DMS53 treated with DMSO at 0.1 percent for 48 hours (cell line): ENCODE measurements around the gene ARHGAP9.

Experiments
- DNase-seq: peaks from one replicate; lab custom pipeline; 2025; ENCODE audit not compliant: unreplicated experiment; lab: John Stamatoyannopoulos, UW

ARHGAP9 gene

DNA sequence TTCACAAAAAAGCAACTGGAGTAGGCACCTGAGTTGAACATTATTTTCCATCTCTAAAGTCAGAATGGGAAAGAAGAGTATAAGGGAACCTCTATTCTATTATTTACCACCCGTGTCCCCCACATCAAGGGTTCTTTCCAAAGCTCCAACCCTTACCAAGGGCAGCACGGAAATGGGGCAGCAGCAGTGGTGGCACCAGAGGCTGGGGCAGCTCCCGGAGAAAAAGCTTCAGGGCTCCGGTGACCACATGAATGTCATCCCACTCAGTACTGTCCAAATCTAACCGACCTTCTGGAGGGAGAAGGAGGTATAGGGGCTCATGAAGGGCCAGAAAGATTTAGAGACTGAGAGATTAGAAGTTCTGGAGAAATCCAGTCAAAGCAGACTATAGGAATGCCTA is 5.8 kb downstream of the ARHGAP9 start:
- DNase-seq, result no peak

DNA sequence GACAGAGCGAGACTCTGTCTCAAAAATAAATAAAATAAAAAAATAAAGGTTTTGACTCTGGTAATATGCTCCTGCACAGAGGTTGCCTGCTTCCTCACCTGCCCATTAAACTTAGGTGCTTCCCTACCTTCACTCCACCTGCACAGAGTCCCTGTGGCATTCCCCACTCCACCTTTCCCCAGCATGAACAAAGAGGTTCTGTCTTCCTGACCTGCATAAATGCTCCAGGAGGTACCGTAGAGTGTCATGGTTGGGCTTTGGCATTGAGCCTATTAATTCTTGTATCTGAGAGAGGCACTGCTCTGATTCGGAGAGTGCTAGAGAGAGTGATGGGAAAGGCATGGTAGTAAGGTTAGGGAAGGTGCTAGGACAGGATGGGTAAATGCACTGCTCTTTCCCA is 6.3 kb downstream of the ARHGAP9 start:
- no peak for DNase-seq

DNA sequence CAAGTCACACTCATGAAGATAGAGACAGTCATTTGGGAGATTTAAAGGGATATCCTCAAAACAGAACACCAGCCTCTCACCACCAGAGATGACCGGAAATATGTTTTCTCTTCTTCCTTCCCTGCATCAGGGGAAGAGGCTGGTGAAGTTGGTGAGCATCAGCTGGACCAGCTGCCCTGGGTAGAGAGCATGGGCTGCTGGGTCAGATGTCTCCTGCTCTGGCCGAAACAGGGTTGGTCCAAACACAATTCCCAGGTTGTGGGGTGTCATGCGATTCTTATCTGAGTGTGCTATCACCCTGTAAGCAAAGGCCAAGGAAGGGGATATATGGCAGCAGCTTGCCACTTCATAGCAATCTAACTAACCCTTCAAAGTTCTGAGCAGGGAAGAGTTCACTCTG is 7.3 kb downstream of the ARHGAP9 start:
- DNase-seq, result no peak

DNA sequence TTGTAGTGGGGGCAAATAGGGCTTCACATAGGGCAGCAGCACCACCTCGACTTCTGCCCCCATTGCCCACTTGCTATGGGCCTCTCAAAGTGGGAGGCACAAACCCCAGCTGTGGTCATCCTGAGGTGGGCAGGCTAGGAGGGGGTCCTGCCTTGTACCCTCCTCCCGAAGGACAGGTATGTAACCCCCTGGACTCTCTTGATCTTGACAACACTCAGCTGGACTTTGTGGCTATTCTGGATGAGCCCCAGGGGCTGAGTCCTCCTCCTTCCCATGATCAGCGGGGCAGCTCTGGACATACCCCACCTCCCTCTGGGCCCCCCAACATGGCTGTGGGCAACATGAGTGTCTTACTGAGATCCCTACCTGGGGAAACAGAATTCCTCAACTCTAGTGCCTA is 8.0 kb downstream of the ARHGAP9 start:
- no peak for DNase-seq

DNA sequence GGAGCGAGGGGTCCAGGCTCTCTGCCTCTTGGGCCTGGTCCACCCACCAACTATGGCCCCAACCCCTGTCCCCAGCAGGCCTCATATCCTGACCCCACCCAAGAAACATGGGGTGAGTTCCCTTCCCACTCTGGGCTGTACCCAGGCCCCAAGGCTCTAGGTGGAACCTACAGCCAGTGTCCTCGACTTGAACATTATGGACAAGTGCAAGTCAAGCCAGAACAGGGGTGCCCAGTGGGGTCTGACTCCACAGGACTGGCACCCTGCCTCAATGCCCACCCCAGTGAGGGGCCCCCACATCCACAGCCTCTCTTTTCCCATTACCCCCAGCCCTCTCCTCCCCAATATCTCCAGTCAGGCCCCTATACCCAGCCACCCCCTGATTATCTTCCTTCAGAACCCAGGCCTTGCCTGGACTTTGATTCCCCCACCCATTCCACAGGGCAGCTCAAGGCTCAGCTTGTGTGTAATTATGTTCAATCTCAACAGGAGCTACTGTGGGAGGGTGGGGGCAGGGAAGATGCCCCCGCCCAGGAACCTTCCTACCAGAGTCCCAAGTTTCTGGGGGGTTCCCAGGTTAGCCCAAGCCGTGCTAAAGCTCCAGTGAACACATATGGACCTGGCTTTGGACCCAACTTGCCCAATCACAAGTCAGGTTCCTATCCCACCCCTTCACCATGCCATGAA is 8.6 kb downstream of the ARHGAP9 start:
- no peak for DNase-seq

DNA sequence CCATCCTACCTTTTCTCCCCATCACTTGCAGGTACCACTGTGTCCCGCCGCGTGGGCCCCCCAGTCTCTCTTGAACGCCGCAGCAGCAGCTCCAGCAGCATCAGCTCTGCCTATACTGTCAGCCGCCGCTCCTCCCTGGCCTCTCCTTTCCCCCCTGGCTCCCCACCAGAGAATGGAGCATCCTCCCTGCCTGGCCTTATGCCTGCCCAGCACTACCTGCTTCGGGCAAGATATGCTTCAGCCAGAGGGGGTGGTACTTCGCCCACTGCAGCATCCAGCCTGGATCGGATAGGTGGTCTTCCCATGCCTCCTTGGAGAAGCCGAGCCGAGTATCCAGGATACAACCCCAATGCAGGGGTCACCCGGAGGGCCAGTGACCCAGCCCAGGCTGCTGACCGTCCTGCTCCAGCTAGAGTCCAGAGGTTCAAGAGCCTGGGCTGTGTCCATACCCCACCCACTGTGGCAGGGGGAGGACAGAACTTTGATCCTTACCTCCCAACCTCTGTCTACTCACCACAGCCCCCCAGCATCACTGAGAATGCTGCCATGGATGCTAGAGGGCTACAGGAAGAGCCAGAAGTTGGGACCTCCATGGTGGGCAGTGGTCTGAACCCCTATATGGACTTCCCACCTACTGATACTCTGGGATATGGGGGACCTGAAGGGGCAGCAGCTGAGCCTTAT is 9.2 kb downstream of the ARHGAP9 start:
- DNase-seq, result no peak

DNA sequence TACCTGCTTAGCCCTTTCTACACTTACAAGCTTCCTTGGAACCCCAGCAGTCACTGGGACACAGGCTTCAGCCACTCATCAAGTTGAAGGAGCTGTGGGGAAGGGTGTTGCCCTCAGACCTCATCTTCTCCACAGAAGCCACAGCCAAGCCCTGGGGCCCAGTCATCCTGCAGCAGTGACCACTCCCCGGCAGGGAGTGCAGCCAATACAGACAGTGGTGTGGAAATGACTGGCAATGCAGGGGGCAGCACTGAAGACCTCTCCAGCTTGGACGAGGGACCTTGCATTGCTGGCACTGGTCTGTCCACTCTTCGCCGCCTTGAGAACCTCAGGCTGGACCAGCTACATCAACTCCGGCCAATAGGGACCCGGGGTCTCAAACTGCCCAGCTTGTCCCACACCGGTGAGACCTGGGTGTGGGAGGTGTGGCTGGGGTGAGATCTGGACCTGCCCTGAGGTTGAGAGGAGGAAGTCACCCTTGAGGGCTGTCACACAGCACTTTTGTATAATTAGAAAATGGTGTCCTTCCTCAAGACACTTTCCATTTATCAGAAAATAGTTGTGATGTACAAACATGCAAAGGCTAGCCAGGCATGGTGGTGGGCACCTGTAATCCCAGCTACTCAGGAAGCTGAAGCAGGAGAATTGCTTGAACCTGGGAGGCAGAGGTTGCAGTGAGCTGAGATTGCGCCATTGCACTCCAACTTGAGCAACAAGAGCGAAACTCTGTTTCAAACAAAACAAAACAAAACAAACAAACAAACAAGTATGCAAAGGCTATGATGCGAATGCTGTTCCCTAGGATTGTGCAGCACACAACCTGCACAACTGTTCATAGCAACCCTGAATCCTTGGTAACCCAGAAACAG is 10.1 kb downstream of the ARHGAP9 start:
- DNase-seq, result no peak

DNA sequence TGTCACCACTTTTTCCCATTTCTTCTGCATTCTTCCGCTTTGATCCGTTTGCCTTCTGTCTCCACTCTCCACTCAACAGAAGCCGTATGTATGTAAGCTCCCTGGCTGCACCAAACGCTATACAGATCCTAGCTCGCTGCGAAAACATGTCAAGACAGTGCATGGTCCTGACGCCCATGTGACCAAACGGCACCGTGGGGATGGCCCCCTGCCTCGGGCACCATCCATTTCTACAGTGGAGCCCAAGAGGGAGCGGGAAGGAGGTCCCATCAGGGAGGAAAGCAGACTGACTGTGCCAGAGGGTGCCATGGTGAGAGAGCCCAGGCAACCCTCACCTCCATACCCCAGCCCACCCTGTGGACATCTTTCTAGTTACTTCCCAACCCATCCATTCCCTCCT is 11.8 kb downstream of the ARHGAP9 start:
- no peak for DNase-seq

DNA sequence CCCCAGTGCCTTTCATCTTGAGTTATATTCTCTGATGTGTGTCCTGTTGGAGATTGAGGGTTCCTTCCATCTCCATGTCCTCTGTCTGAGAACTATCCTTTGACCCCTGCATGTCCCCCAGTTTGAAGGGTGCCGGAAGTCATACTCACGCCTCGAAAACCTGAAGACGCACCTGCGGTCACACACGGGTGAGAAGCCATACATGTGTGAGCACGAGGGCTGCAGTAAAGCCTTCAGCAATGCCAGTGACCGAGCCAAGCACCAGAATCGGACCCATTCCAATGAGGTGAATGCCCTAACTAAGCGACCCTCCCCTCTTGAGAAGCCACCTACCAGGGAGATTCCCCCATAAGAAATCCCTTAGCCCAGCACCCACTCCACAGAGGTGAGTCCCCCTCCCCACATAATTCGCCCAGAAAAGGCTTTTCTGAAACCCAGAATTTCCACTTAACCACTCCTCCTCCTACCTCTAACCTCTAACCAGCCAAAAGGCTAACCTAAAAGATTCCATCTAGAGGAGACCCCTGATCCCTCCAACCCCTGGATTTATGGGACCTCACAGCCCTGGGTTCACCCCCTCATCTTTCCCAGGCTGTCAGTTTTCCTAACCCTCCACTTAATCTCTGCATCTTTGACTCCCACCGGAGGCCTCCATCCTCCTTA is 12.3 kb downstream of the ARHGAP9 start:
- DNase-seq, result no peak

DNA sequence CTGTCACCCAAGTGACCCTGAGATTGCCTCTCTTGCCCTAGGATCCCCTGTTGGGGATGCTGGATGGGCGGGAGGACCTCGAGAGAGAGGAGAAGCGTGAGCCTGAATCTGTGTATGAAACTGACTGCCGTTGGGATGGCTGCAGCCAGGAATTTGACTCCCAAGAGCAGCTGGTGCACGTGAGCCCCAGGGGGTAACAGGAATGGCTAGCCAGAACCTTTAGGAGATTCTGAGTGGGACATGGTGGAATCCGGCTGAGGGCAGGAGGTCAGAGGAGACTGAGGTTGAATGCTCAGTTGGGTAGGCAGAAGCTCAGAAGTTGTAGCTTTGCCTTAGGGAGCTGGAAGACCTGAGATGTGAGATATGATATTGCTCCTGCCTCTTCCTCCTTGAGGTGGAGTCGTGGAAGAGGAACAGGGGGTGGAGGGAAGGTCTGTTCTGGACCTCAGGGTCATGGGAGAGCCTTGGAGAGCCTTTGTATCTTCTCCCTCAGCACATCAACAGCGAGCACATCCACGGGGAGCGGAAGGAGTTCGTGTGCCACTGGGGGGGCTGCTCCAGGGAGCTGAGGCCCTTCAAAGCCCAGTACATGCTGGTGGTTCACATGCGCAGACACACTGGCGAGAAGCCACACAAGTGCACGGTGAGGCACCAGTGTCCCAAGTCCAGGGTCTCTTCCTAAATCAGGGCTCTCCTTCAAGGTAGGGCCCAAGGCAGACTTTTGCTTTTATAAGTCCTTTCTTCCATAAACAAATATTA is 13.7 kb downstream of the ARHGAP9 start:
- DNase-seq, result no peak

DNA sequence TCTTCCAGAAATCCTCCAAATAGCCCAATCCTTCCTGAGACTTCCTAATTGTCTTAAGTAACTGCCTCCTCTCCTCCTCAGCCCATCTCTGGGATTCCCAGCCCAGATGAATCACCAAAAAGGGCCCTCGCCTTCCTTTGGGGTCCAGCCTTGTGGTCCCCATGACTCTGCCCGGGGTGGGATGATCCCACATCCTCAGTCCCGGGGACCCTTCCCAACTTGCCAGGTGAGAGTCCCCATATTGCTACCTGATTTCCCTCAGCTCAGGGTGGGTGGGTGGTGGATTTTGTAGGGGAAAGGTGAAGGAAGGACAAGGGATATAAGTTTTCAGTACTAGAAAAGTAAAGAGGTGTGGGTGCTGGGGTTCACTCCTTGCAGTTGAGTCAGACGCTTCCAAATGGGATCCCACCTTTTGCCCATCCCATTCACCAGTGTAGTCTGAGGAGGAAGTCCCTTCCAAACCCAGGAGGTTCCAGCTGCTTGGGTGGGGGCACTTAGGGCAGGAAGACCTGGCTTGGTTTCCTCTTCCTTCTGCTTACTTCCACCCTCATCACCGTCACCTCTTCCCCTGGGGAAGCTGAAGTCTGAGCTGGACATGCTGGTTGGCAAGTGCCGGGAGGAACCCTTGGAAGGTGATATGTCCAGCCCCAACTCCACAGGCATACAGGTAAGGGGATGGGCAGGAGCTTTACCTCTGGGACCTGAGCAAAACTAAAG is 14.5 kb downstream of the ARHGAP9 start:
- no peak for DNase-seq

DNA sequence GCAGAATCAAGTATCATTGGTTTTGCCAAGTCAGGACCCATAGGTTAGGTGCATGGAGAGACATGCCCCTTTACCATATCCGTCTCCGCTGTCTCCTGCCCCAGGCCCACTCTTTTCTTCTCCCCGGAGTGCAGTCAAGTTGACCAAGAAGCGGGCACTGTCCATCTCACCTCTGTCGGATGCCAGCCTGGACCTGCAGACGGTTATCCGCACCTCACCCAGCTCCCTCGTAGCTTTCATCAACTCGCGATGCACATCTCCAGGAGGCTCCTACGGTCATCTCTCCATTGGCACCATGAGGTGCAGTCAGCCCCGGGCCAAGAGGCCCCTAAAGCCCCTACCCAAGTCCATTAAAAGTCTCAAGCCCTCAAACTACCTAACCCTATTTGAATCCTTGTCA is 15.1 kb downstream of the ARHGAP9 start:
- DNase-seq, result no peak

DNA sequence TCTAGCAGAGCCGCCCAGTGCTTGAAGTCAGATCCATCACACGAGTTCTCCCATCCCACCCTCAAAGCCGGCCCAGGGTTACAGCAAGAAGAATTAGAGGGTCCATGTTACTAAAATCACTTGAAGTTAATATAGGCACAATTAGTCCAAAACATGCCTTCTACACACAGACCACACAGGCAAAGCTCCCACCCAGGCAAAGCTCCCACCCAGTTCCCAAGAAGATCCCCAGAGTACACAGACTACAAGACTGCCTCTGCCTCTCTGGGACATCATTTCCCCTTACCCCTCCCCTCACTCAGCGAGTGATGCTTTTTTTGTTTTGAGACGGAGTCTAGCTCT is 16.8 kb downstream of the ARHGAP9 start:
- DNase-seq, result no peak

DNA sequence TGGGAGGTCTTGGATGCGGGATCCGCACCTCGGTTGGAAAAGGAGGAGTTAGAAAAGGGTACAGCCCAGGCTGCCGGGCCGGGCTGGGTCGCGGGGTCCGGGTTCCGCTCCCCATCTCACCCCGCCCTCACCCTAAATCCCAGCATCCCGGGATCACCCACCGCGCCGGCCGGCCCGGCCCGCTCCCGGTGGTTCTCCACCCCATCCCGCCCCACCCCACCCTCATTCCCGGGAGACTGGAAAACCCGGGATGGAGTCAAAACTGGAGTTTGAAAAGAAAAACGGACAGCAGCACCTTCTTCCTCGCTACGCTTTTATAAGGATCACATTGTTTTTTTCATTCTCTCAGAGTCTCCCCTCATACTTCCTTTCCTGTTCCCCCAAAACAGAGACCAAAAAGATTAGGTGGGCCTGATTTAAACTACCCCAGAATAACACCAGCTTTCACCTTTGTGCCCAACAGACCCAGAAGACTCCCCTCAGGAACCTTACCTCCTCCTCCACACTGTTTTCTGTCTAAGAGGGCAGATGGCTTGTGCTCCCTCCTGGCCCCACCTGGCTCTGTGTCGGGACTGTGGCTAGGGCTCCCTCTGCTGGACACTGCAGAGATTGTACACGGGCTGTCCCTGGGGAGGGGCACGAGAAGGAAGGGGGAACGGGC is 17.3 kb downstream of the ARHGAP9 start:
- DNase-seq, result peak; percentile 97

DNA sequence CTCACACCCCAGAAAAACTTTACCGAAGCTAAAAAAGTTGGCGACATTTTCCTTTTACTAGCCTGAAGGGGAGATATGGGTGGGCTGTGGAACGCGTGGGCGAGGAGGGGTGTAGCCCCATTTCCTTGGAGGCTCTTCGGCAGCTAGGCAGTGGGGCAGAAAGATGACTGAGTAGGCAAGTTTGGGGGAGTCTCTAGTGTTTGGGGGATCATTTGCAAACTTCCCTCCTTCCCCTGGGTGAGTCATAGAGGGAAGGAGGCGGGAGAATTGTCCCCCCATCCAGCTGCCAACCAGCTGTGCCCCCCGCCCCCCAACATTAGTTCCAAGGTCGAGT is 17.8 kb downstream of the ARHGAP9 start:
- no peak for DNase-seq

DNA sequence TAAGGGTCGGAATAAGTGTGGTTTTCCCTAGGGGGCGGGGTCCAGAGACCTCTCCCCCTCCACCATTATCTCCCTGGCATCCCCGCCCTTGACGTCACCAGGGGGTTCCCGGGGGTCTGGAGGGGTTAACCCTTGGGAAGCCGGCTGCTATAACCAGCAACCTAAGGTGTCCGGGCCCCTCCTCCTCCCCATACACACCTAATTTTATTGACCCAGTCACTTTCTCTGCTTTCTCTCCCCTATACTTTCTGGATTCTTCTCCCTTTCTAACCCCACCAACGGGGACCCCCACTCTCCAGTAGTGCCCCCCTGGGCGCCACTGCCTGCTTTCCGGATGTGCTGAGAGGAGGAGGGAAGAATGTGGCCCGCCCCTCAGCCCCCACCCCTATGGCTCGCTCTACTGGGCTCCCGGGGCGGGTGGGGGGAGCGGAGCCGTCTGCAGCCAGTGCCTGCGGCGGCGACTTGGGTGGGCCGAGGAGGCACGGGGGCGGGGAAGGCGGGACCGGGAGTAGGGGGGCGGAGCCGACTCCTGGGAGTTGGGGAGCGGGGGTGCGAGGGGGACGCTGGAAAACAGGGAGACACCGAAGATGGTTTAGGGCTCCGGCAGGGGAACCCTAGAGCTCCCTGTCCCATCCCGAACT is 18.3 kb downstream of the ARHGAP9 start:
- DNase-seq, result no peak

DNA sequence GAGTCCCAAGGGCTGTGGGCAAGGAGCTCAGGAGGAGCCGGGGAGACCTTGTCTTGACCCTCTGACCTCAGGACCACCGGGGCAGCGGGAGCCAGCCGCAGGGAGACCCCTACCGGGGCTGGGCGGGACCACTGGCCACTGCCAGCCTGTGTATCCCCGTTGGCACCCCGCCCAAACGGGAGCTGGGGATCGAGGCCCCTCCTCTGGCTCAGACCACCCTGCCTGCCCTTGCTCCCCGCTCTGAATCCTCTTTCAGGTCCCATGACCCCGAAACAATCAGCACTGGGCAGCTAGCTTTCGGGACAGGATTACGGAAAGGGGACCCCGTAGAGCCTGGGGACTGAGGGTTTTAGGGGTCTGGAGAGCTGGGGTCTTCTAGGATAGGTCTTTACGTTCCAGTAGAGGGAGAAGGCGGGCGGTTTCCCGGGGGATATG is 18.8 kb downstream of the ARHGAP9 start:
- no peak for DNase-seq

DNA sequence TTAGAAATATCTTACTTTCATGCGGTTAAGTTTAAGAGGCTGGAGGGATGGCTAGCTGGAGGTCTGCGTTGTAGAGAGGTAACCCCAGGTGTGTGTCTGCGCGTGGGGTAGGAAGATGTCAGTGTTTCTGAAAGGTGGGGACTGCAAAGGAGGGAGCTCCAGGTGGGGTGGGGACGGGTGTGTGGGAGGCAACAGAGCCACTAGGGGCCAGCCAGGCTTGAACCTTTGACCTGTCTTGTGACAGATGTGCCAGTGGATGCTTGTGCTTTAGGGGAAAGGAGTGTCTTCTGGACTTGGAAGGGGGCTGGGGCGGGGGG is 19.2 kb downstream of the ARHGAP9 start:
- no peak for DNase-seq

DNA sequence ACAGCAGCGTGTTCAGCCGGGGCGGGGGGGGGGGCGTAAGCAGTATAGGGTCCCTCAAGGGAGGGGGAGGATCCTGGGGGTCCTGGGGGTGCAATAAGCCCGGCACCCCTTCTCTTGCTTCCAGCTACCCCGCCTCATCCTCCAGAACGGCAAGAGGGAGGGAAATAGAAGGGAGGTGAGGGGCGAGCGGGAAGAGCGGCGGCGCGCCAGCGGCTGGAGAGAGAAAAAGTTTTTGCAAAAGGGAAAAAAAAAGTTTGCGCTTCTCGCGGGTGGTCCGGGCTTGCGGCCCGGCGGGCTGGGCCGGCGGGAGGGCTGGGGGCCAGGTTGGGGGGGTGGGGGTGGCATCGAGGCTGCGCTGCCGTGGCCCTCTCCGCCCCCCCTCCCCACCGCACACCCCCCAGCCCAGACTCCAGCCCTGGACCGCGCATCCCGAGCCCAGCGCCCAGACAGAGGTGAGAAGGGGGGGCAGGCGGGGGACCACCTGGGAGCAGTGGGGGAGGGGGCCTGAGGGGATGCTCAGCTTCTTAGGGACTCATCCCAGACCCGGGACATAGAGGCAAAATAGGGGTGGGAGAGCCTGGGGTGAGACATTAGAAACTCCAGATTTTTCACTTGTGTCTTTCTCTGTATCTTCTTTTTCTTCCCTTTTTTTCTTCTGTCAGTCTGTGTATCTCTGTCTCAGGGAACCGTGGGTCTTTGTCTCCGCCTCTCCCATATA is 19.8 kb downstream of the ARHGAP9 start, which contains the start of gene GLI1:
TSS of gene GLI1 (plus strand) at position 36 of the 718 bp plus-strand sequence. CDS start 3,907 bp downstream, outside the sequence.
- no peak for DNase-seq
